Activated CD8-positive, alpha-beta T cell treated with anti-CD3 and anti-CD28 coated beads for 36 hours (primary cell): Measurements from ENCODE around the gene ELL2. TPM values are rescaled to one million over a fixed set of nuclear protein-coding genes. Genes with fewer than 3 reads are reported as not detected.

Experiments
- ATAC-seq: fragments of 200-7000 bp; cut with Tn5 transposase; one replicate; pipeline ENCODE4 v1.10.0; 2021; ENCODE audit warnings: mild to moderate bottlenecking, moderate library complexity
- CTCF ChIA-PET: fragments of 350-600 bp; sonication (Branson Sonifier 250); formaldehyde crosslinking; loops from one replicate; lab custom pipeline; 2021; ENCODE audit warnings: antibody characterized with exemption; lab: Charles Lee
- POLR2A ChIA-PET: fragments of 350-600 bp; sonication (Branson Sonifier 250); formaldehyde crosslinking; loops from one replicate; lab custom pipeline; 2021; ENCODE audit warnings: antibody characterized with exemption; lab: Charles Lee
- DNase-seq: peaks from one replicate; pipeline ENCODE4 v3.0.0-alpha.2; 2020
- H3K27ac Mint-ChIP-seq: one replicate; pipeline ENCODE4 v1.8.0; 2021; ENCODE audit warnings: mild to moderate bottlenecking, mixed read lengths
- H3K27me3 Mint-ChIP-seq: one replicate; pipeline ENCODE4 v1.8.0; 2021; ENCODE audit warnings: mixed read lengths
- H3K36me3 Mint-ChIP-seq: one replicate; pipeline ENCODE4 v1.8.0; 2021; ENCODE audit warnings: low read depth, mixed read lengths
- H3K4me1 Mint-ChIP-seq: one replicate; pipeline ENCODE4 v1.8.0; 2021; ENCODE audit warnings: low read depth, mixed read lengths
- H3K4me3 Mint-ChIP-seq: one replicate; pipeline ENCODE4 v1.8.0; 2021; ENCODE audit warnings: mild to moderate bottlenecking, moderate library complexity, mixed read lengths
- H3K9me3 Mint-ChIP-seq: one replicate; pipeline ENCODE4 v1.8.0; 2021; ENCODE audit warnings: mixed read lengths
- CTCF ChIP-seq: fragments of 200-600 bp; IDR thresholded peaks from one replicate; pipeline ENCODE4 v1.8.0; 2022; ENCODE audit warnings: antibody characterized with exemption, mild to moderate bottlenecking
- intact Hi-C: fragments of 100-400 bp; cut with micrococcal nuclease; formaldehyde crosslinking; loops from one replicate; pipeline ENCODE4 v1.10.0; 2022
- total RNA-seq, 2 experiments: library from RNA; stranded (reverse); gene quantifications; one replicate each; pipeline ENCODE4 v1.2.3, GENCODE V29; 2021

The ELL2 gene
- total RNA-seq, 2 experiments from 2014 or later, result 39.7 to 46.3 TPM

- ChIA-PET CTCF (interaction anchor here (0.8 to 3.2 kb wide), 5 partner anchors 36 to 377 kb away, joined by 3 to 15 read pairs (median 4); no protein-coding TSS in a partner anchor), POLR2A (interaction anchor here (2.1 kb wide), 1 partner anchor 10 kb away, joined by 9 read pairs; no protein-coding TSS in a partner anchor)
- peaks cover 28% of the 10 kb centered on the region for H3K36me3 Mint-ChIP-seq
- peaks cover 55% of the 10 kb centered on the region for H3K4me1 Mint-ChIP-seq
- H3K27me3 Mint-ChIP-seq, result no peaks in the 10 kb centered on the region
- no peaks in the 10 kb centered on the region for H3K9me3 Mint-ChIP-seq
- H3K4me3 Mint-ChIP-seq, result peak overlapping the region; percentile 95
- H3K27ac Mint-ChIP-seq, result no peak overlapping the region
- DNase-seq (peak; percentile 1), ATAC-seq (no peak)
- intact Hi-C loops, result no loop called here
- no peak for TF ChIP-seq CTCF
Observed at GRCh38 chr5:95959051-95959887, 2.4 kb downstream of the ELL2 start.

GRCh38 chr5:95958310-95959014 lies 3.2 kb downstream of the ELL2 start:
- intact Hi-C loops, result no loop called here
- CTCF ChIA-PET, result interaction anchor here (0.7 to 3.2 kb wide), 6 partner anchors 14 to 378 kb away, joined by 3 to 15 read pairs (median 4); no protein-coding TSS in a partner anchor
- no peak for TF ChIP-seq CTCF
- H3K4me3 Mint-ChIP-seq, result peak overlapping the region; percentile 95
- H3K27ac Mint-ChIP-seq, result no peak overlapping the region
- no peaks in the 10 kb centered on the region for H3K9me3 Mint-ChIP-seq
- peaks cover 31% of the 10 kb centered on the region for H3K36me3 Mint-ChIP-seq
- no peak for ATAC-seq
- DNase-seq, result peak; percentile 22
- POLR2A ChIA-PET, result no interaction called here
- H3K27me3 Mint-ChIP-seq, result no peaks in the 10 kb centered on the region
- H3K4me1 Mint-ChIP-seq, result peaks cover 53% of the 10 kb centered on the region

GRCh38 chr5:95957561-95958203 lies 4.0 kb downstream of the ELL2 start:
- H3K27me3 Mint-ChIP-seq, result no peaks in the 10 kb centered on the region
- ATAC-seq, result no peak
- DNase-seq, result no peak
- H3K4me3 Mint-ChIP-seq, result no peak overlapping the region
- ChIA-PET CTCF (interaction anchor here (1.1 to 1.7 kb wide), 4 partner anchors 80 to 379 kb away, joined by 3 to 4 read pairs (median 4); no protein-coding TSS in a partner anchor), POLR2A (no interaction called here)
- no peak for TF ChIP-seq CTCF
- H3K4me1 Mint-ChIP-seq, result peaks cover 52% of the 10 kb centered on the region
- intact Hi-C loops, result no loop called here
- peaks cover 34% of the 10 kb centered on the region for H3K36me3 Mint-ChIP-seq
- H3K9me3 Mint-ChIP-seq, result no peaks in the 10 kb centered on the region
- H3K27ac Mint-ChIP-seq, result no peak overlapping the region

- Mint-ChIP-seq H3K9me3 (no peaks in the 10 kb centered on the region), H3K4me1 (peaks cover 45% of the 10 kb centered on the region), H3K27ac (no peak overlapping the region), H3K4me3 (no peak overlapping the region), H3K36me3 (peaks cover 40% of the 10 kb centered on the region), H3K27me3 (no peaks in the 10 kb centered on the region)
- POLR2A ChIA-PET, result no interaction called here
- intact Hi-C loops, result no loop called here
- CTCF ChIA-PET, result no interaction called here
- ATAC-seq (no peak), DNase-seq (no peak)
- TF ChIP-seq CTCF, result no peak
Observed at GRCh38 chr5:95956900-95957293, 4.8 kb downstream of the ELL2 start.
